MCF 10A (cell line): Measurements from ENCODE around the gene PDE7B. TPM values are rescaled to one million over a fixed set of nuclear protein-coding genes. Genes with fewer than 3 reads are reported as not detected.

Experiments used
- BruUV-seq: library from RNA; stranded (reverse); fragments of 400-500 nt; replicated peaks from 2 replicates; lab custom pipeline; 2021; lab: Mats Ljungman, UMichigan
- CTCF ChIA-PET: fragments of 300-600 bp; sonication (Branson Sonifier 250); formaldehyde crosslinking; extraction: SDS; loops from one replicate; lab custom pipeline; 2021; ENCODE audit warnings: antibody characterized with exemption, inconsistent platforms; lab: Yijun Ruan, JAX
- POLR2A ChIA-PET: fragments of 300-600, 350-650 bp; sonication (Branson Sonifier 250); formaldehyde crosslinking; extraction: SDS; loops from one replicate; lab custom pipeline; 2020; ENCODE audit warnings: antibody characterized with exemption, inconsistent platforms; lab: Yijun Ruan, JAX
- DNase-seq: peaks from one replicate; pipeline ENCODE4 v3.0.0-alpha.2; 2018; ENCODE audit not compliant: unreplicated experiment
- H3K27ac Mint-ChIP-seq: one replicate; pipeline ENCODE4 v1.8.0; 2022; ENCODE audit warnings: mild to moderate bottlenecking, low read depth, mixed read lengths; ENCODE audit not compliant: unreplicated experiment
- H3K27me3 Mint-ChIP-seq: one replicate; pipeline ENCODE4 v1.8.0; 2022; ENCODE audit warnings: mixed read lengths; ENCODE audit not compliant: insufficient read depth, unreplicated experiment
- H3K36me3 Mint-ChIP-seq: one replicate; pipeline ENCODE4 v1.8.0; 2022; ENCODE audit warnings: mild to moderate bottlenecking, moderate library complexity, mixed read lengths; ENCODE audit not compliant: insufficient read depth, unreplicated experiment
- H3K4me1 Mint-ChIP-seq: one replicate; pipeline ENCODE4 v1.8.0; 2022; ENCODE audit warnings: mixed read lengths; ENCODE audit not compliant: insufficient read depth, unreplicated experiment
- H3K4me3 Mint-ChIP-seq: one replicate; pipeline ENCODE4 v1.8.0; 2022; ENCODE audit warnings: mild to moderate bottlenecking, moderate library complexity, mixed read lengths; ENCODE audit not compliant: unreplicated experiment
- H3K9me3 Mint-ChIP-seq: one replicate; pipeline ENCODE4 v1.8.0; 2022; ENCODE audit warnings: mixed read lengths; ENCODE audit not compliant: unreplicated experiment
- CTCF ChIP-seq: fragments of 200-600 bp; IDR thresholded peaks from one replicate; pipeline ENCODE4 v1.8.0; 2022; ENCODE audit warnings: antibody characterized with exemption, mild to moderate bottlenecking; ENCODE audit not compliant: unreplicated experiment
- intact Hi-C: fragments of 100-400 bp; cut with micrococcal nuclease; formaldehyde crosslinking; loops from 2 replicates; pipeline ENCODE4 v1.14.1; 2022
- total RNA-seq: library from RNA; stranded (reverse); gene quantifications from 2 replicates; pipeline ENCODE4 v1.2.3, GENCODE V29; 2022

Gene PDE7B
- total RNA-seq, 1 experiment from 2014 or later, result 1.4 TPM

GRCh38 chr6:136150961-136151360 lies 299.5 kb downstream of the PDE7B start:
- H3K36me3 Mint-ChIP-seq, result peaks cover 6% of the 10 kb centered on the region
- no peak for DNase-seq
- TF ChIP-seq CTCF, result no peak
- intact Hi-C loops, result no loop called here
- no peaks in the 10 kb centered on the region for H3K4me1 Mint-ChIP-seq
- no peak overlapping the region for H3K27ac Mint-ChIP-seq
- BruUV-seq, result no TSS peak
- no peaks in the 10 kb centered on the region for H3K27me3 Mint-ChIP-seq
- ChIA-PET POLR2A (no interaction called here), CTCF (no interaction called here)
- H3K9me3 Mint-ChIP-seq, result no peaks in the 10 kb centered on the region
- H3K4me3 Mint-ChIP-seq, result no peak overlapping the region

GRCh38 chr6:136153707-136154375 lies 302.3 kb downstream of the PDE7B start:
- Mint-ChIP-seq H3K36me3 (peaks cover 6% of the 10 kb centered on the region), H3K9me3 (no peaks in the 10 kb centered on the region), H3K4me3 (no peak overlapping the region), H3K27me3 (no peaks in the 10 kb centered on the region), H3K4me1 (no peaks in the 10 kb centered on the region), H3K27ac (no peak overlapping the region)
- no peak for TF ChIP-seq CTCF
- CTCF ChIA-PET, result interaction anchor here (0.5 kb wide), 1 partner anchor 9 kb away, joined by 3 read pairs; no protein-coding TSS in a partner anchor
- DNase-seq, result no peak
- BruUV-seq, result no TSS peak
- POLR2A ChIA-PET, result no interaction called here
- intact Hi-C loops, result no loop called here

GRCh38 chr6:136155191-136155590 lies 303.7 kb downstream of the PDE7B start:
- Mint-ChIP-seq H3K4me1 (no peaks in the 10 kb centered on the region), H3K4me3 (no peak overlapping the region), H3K27me3 (no peaks in the 10 kb centered on the region), H3K36me3 (peaks cover 6% of the 10 kb centered on the region), H3K9me3 (no peaks in the 10 kb centered on the region), H3K27ac (no peak overlapping the region)
- ChIA-PET CTCF (no interaction called here), POLR2A (no interaction called here)
- no peak for TF ChIP-seq CTCF
- intact Hi-C loops, result no loop called here
- BruUV-seq, result no TSS peak
- no peak for DNase-seq

- H3K4me3 Mint-ChIP-seq, result no peak overlapping the region
- no peaks in the 10 kb centered on the region for H3K27me3 Mint-ChIP-seq
- intact Hi-C loops, result no loop called here
- no peak for TF ChIP-seq CTCF
- no peaks in the 10 kb centered on the region for H3K4me1 Mint-ChIP-seq
- no peaks in the 10 kb centered on the region for H3K9me3 Mint-ChIP-seq
- peaks cover 13% of the 10 kb centered on the region for H3K36me3 Mint-ChIP-seq
- BruUV-seq, result no TSS peak
- no peak for DNase-seq
- no peak overlapping the region for H3K27ac Mint-ChIP-seq
- CTCF ChIA-PET, result no interaction called here
- POLR2A ChIA-PET, result interaction anchor here (0.6 kb wide), 1 partner anchor 501 kb away, joined by 4 read pairs; no protein-coding TSS in a partner anchor
These were observed 306.2 kb downstream of the PDE7B start for GRCh38 chr6:136157743-136158142.
